NB4 (cell line): ENCODE results near the gene PHYKPL.
A peak's percentile ranks its signal among the peaks of the same experiment; 100 is the strongest.
"Not testable (repeated sequence)": the region's sequence is repeated elsewhere in the genome, so short reads cannot be mapped to it uniquely, and the experiment has no call there.

ENCODE experiments used
- DNase-seq: peaks from one replicate; pipeline ENCODE4 v3.0.0; 2010; ENCODE audit warnings: low read depth
- H3K4me3 ChIP-seq: one replicate; pipeline ENCODE4 v1.5.1; 2011; ENCODE audit warnings: mild to moderate bottlenecking, low read depth, low read length, moderate library complexity
- CTCF ChIP-seq: IDR thresholded peaks from one replicate; pipeline ENCODE4 v1.5.1; 2012; ENCODE audit warnings: low read depth, low read length
- MAX ChIP-seq: IDR thresholded peaks from 2 replicates; pipeline ENCODE4 v1.6.1; 2011; ENCODE audit warnings: low read depth, low read length
- MYC ChIP-seq: IDR thresholded peaks from 2 replicates; pipeline ENCODE4 v1.6.1; 2011; ENCODE audit warnings: low read depth, low read length
- POLR2A ChIP-seq: IDR thresholded peaks from 2 replicates; pipeline ENCODE4 v1.6.1; 2011; ENCODE audit warnings: mild to moderate bottlenecking; ENCODE audit not compliant: insufficient read length; ENCODE audit errors: extremely low read depth

The PHYKPL gene

GRCh38 chr5:178244576-178244975 is 12.0 kb upstream of the PHYKPL start:
- TF ChIP-seq MYC (no peak), MAX (no peak)
- no peak for DNase-seq
- H3K4me3 ChIP-seq = no peak overlapping the region

- no peak overlapping the region for H3K4me3 ChIP-seq
- no peak for DNase-seq
- TF ChIP-seq MAX (no peak), MYC (no peak), CTCF (no peak), POLR2A (no peak)
Observed at GRCh38 chr5:178242416-178242815, 9.8 kb upstream of the PHYKPL start.

GRCh38 chr5:178241688-178242231 is 9.2 kb upstream of the PHYKPL start:
- DNase-seq = peak; percentile 52
- no peak overlapping the region for H3K4me3 ChIP-seq
- TF ChIP-seq MAX = no peak
- TF ChIP-seq POLR2A = no peak
- no peak for TF ChIP-seq CTCF
- TF ChIP-seq MYC = no peak

GRCh38 chr5:178241231-178241663 is 8.6 kb upstream of the PHYKPL start:
- TF ChIP-seq CTCF = no peak
- TF ChIP-seq POLR2A = no peak
- DNase-seq = peak; percentile 65
- no peak overlapping the region for H3K4me3 ChIP-seq

GRCh38 chr5:178240766-178241165 is 8.2 kb upstream of the PHYKPL start:
- no peak for TF ChIP-seq POLR2A
- no peak for TF ChIP-seq MYC
- no peak for TF ChIP-seq CTCF
- TF ChIP-seq MAX = no peak
- DNase-seq = no peak
- H3K4me3 ChIP-seq = no peak overlapping the region

- no peak for DNase-seq
- H3K4me3 ChIP-seq = no peak overlapping the region
- no peak for TF ChIP-seq POLR2A
Observed at GRCh38 chr5:178240341-178240741, 7.7 kb upstream of the PHYKPL start.

- DNase-seq, H3K4me3 ChIP-seq: not testable (repeated sequence)
- TF ChIP-seq MAX = peak; percentile 20; the same call in 1 of the 2 replicates
Observed at GRCh38 chr5:178239626-178240301, 7.2 kb upstream of the PHYKPL start.
